Amniotic stem cell (primary cell): Measurements from ENCODE around the gene AHCYL1.
"Not testable (repeated sequence)": the region's sequence is repeated elsewhere in the genome, so short reads cannot be mapped to it uniquely, and the experiment has no call there.

Experiments used
- DNase-seq: peaks from one replicate; lab custom pipeline; 2025; lab: John Stamatoyannopoulos, UW

The AHCYL1 gene

GRCh38 chr1:109984456-109985246, at the start of gene AHCYL1:
Gene AHCYL1 (plus strand): TSS chr1:109984765. CDS start chr1:109985053, 288 bp downstream.
- DNase-seq = peak; percentile 96

DNA sequence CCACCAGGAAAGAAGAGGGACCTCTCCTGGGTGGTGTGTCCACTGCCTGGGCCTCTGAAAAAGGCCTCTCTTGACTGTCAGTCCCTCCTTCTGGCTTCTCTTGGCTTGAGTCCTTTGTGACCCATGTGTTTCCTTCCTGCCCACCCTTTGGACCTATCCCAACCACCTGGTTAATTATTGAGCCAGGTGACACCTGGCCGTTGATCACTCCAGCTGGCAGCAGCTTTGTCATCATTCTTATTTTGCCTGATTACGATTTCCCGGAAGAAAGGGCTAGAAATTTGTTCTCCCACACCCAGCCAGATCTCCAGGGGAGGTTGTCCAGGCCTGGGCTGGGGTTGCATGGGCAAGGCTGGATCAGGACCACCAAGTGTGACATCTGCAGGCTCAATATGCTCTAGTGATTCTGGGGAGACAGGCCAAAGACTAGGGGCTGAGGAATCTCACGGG, 49.1 kb upstream of the AHCYL1 start:
- DNase-seq = no peak

DNA sequence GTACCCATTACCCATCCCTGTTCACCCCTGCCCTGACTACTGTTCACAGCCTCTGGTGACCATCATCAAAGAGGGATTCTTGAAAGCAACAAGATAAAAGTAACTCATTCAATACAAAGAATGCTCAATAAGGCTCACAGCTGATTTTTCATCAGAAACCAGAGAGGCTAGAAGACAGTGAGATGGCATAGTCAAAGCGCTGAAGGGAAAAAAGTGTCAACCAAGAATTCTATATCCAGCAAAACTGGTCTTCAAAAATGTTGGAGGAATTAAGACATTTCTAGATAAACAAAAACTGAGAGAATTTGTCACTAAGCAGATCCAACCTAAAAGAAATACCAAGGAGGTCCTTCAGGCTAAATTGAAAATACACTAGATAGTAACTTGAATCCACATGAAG, 46.8 kb upstream of the AHCYL1 start:
- DNase-seq = no peak

DNA sequence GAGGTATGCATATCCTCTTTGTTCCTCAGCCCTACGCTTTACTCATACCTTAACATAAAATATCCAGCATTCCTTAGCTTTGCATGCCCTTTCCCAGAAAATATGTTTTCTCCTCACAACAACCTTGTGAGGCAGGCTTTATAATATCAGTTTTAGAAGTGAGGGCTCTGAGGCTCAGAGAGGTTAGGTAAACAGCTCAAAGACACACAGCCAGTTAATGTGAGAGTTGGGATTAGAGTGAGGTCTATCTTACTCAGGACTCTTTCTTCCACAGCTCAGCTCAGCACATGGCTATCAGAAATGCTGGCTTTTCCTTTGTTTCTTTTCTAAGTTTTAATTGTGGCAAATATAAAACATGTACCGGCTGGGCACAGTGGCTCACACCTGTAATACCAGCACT, 46.0 kb upstream of the AHCYL1 start:
- DNase-seq = no peak

DNA sequence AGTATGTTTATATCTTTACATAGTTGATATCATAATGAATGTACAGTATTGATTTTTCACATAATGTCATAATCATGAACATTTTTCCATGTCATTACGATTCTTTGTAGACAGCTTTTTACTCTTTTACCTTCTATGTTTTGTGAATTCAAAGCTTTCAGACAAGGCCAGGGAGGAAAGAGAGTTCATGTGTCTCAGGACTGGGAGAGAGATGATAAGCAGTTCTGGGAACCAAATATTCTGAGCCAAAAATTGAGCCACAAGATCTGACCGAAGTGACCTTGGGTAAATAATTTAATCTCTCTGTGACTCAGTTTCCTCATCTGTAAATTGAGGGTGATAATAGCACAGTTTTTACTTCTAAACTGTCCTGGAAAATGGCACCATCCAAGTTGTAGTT, 42.1 kb upstream of the AHCYL1 start:
- DNase-seq = no peak

- DNase-seq = no peak
Measured at GRCh38 chr1:109944541-109944940, 40.0 kb upstream of the AHCYL1 start.

- DNase-seq = no peak
Measured at GRCh38 chr1:109946511-109946910, 38.1 kb upstream of the AHCYL1 start.

DNA sequence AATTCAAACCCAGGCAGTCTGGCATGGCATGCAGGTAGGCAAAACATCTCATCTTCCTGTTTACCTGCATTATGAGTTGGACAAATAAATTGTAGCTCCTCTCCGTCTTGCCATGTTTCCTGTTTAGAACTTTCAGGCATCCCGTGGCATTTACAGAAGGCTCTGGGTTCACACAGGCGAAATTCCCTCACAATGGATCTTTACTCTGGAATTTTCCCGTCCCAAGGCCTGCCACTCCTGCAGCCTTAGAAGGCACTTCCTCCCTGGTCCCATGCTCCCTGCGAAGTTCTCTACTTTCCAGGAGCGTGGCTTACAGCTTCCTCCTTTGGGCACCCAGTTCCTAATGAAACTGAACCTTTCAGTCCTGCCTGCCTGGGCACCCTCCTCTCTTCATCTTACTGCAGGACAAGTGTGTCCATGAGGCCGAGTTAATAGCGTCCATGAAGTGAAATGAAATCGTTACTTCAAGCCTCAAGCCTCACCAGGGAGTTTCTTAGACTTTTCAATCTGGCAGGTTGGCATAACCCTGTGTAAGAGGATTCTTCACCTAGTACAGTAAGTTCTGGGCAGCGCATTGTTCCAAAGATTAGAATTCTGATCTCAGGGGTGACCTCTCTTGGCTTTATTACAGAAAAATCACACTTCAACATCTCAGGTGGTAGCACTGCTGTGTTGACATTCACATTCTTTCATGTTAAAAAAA, 36.8 kb upstream of the AHCYL1 start:
- no peak for DNase-seq

GRCh38 chr1:109948285-109948630, 36.3 kb upstream of the AHCYL1 start:
- DNase-seq = no peak

- no peak for DNase-seq
Measured at GRCh38 chr1:109950038-109950437, 34.5 kb upstream of the AHCYL1 start.

GRCh38 chr1:109950509-109950908, 34.1 kb upstream of the AHCYL1 start:
- no peak for DNase-seq

- not testable (repeated sequence) for DNase-seq
Measured at GRCh38 chr1:109951501-109951900, 33.1 kb upstream of the AHCYL1 start.

- no peak for DNase-seq
Measured at GRCh38 chr1:109954041-109954512, 30.5 kb upstream of the AHCYL1 start.

GRCh38 chr1:109959632-109959973, 25.0 kb upstream of the AHCYL1 start:
- no peak for DNase-seq

DNA sequence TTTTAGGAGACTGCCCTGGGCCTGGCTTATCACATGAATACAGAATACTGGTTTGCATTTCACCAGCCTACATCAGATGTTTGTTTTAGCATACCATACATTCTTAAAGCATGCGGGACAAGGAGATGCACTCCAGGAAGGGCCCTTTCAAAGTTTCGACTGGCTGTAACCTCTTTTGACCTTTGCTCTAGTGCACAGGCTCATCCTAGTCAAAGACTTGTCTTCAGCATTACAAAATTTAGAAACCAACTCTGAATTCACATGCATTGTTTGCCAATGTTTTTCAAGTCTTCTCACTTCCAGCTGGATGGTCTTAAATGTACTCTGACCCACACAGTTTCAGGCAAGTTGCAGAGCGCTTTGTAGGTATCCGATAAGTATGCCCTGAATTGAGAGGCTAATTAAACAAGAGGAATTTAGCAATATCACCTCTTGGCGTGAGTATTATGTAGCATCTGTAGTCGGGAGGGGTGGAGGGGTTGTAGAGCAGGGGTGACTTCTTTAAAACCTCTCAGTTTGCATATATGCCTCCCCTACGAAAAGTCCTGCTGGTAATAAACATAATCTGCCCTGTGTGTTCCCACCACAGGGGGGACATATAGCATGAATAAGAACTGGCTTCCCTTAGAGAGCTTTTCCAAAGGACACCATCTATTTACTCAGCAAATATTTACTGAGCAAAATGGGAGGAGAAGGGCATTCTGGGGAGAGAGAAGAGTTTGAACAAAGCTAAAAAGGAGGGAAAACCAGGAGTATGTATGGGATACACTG, 24.4 kb upstream of the AHCYL1 start:
- peak; percentile 33 for DNase-seq

DNA sequence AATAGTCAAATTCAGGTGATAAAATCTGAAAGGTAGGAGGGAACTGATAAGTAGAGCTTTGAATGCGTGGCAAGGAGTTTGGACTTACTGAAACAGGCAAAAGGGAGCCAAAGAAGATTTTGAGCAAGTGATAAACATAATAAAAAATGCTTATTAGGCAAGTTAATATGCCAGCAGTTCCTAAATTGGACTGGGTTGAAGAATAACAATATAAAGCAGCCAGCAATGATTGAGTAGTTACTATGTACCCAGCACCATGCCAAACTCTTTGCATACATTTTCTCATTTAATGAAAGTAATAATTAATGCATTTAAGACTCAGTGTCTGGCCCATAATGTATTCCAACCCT, 23.8 kb upstream of the AHCYL1 start:
- no peak for DNase-seq

GRCh38 chr1:109963864-109964263, 20.7 kb upstream of the AHCYL1 start:
- no peak for DNase-seq

DNA sequence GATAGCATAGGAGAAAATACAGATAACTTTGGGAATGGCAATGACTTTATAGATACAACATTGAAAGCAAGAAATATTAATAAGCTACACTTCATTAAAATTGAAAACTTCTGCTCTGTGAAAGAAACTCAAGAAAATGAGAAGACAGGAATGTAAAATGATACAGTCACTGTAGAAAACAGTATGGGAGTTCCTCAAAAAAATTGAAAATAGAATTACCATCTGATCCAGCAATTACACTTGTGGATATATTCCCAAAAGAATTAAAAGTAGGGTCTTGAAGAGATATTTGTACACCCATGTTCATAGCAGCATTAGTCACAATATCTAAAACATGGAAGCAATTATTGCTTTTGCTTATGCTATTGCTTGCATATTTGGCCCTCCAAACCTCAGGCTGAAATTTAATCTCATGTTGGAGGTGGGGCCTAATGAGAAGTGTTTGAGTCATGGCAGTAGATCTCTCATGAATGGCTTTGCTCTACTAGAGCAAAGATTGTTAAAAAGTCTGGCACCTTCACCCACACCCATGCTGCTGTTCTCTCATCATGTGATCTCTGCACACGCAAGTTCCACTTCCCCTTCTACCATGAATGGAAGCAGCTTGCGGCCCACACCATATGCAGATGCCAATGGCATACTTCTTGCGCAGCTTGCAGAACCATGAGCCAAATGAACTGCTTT, 15.3 kb upstream of the AHCYL1 start:
- DNase-seq = no peak

- no peak for DNase-seq
Measured at GRCh38 chr1:109969907-109970306, 14.7 kb upstream of the AHCYL1 start.

- DNase-seq = no peak
Measured at GRCh38 chr1:109971559-109971958, 13.0 kb upstream of the AHCYL1 start.

DNA sequence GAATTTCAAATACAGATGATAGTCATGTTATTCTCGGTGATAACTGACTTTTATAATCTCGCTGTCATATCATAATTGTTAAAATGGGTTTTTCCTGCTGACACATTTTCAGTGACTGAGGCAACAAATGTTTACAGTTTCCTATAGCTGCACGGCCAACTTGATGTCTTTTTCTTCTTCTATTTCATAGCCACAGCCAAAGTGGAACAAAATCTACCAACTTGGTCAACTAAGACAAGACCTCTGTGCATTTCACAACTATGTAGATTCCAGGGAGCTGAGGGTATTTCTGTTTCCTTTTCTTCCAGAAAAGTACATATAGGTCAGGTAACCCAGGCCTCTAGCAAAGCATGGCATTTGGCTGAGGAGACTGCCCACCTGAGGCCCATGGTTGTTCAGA, 10.4 kb upstream of the AHCYL1 start:
- DNase-seq = no peak

DNA sequence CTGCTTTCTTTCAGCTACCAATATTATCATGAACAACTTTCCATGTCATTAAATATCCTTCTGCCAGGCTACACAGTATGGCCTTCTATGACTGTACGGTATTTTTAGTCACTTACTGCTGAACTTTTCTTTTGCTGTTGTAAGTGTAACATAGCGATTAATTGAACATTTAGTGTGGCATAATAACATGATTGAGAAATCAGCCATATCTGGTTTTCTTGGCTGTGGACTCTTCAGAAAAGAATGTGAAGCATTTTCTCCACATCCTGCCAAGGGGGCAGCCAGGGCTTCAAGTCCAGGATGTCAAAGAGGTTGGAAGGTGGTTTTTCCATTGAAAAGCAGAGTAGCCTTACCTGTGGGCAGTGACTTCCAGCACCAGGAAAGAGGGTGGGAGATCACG, 8.8 kb upstream of the AHCYL1 start:
- DNase-seq = no peak
